Measurements from ENCODE around the gene PITPNC1.

PITPNC1 gene

DNA sequence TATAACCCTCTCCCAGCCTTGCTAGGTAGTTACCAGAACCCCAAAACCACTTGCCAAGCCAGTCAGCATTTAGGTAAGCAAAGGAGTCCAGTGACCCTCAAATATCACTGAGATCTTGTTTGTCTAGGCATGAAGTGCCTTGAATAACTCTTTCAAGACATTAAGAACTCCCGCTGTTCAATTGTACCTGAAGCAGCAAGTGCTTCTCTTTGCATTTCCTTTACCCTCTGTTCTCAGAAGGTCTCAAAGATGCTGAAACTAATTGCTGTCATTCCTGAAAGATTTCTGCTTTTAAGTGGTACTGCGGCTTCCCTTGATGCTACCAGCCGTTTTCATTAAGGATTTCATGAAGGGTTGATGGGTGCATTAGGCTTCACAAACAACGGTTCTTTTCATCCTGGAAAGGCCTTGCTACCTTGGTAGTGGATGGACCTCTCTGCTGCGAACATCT lies 142.7 kb downstream of the PITPNC1 start:
- DNase-seq: no peak

DNA sequence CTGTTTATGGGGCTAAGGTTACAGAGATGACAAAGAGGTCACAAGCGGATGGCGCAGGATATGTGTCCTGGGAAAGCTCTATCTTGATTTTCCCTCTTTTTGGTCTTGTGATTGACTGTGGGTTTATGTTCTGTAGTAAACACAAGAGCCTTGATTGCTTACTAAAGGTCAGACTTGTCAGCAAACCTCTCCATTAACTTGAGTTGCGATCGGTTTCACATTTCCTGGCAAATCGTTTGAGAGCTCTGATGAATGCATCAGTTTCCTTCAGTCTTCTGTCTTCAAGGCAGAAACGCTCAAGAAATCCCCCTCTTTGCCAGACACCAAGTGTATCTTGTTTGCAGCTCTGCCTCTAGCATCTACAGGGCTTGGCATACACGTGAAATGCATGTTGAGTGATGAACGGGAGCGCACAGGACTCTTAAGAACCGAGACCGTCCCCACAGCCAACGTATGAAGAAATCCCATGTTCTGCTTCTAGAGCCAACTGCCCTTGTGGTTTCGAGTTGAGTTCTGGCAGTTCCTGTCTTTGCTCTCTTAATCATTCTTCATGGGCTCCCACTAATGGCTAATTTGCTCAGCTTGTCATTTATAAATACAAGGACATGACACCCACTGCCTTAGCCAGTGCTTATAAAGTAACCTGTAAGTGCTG lies 143.3 kb downstream of the PITPNC1 start:
- no peak for DNase-seq

DNA sequence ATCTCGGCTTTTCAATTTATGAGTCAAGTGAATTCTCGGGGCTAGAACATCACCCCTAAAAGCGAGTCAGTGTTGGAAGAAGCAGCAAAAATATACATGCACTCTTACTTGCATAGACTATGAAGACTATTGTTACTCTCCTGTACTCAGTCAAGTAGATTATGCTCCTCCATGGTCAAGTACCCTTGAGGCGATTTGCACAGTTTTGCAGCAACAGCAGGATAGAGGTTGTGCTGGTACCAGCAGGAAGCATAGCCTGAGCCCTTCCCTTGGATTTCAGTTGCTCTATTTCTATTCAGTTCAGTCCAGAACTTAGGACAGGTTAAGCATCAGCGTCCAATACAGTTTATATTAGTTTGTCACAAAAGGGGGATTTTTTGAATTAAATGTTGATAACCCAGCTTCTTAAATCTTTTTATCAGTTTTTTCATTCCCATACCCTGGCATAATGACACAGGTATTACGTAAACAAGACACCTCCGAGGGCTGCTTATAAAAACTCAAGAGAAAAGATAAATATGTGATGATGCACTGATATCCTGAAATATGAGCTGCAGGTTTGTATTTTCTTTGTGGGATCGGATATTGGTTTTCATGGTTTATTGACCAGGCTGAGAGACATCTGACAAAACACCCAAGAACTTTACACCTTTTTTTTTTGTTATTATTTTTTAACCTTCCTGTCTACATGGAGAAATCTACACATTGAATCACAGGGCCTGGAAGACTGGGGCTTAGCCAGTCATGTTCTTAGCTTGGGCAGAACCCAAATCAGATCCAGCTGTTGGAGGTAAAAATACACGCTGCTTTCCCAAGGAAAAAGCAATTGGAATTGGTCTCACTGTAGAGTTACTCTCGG lies 144.1 kb downstream of the PITPNC1 start:
- no peak for DNase-seq

DNA sequence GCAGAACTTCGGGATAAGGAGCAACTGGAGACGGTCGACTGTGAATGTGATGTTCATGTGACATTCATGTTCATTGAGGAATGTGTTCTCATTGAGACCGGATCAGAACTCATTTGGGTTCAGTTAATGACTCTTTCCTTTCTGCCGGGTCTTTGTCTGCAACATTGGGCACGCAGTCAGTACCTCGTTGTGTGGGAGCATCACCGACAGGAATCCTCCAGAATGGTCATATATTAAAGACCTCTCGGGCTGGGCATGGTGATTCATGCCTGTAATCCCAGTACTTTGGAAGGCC lies 144.6 kb downstream of the PITPNC1 start:
- DNase-seq: no peak

DNA sequence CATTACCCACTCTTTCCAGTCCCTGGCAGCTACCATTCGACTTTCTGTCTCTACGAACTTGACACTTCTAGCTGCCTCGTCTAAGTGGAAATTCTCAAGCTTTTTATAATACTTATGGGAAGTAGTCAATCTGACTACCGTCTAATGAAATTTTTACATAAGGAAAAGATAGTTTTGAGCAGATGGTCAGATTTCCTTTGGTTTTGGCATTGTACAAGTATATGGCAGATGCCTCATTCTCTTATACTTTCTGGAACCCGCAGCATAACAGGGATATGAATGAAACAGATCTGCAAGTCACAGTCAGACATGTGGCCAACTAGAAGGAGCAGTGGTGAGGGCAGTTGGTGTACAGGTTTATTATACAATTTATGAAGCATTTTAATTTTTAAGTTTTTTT lies 146.0 kb downstream of the PITPNC1 start:
- DNase-seq: no peak

DNA sequence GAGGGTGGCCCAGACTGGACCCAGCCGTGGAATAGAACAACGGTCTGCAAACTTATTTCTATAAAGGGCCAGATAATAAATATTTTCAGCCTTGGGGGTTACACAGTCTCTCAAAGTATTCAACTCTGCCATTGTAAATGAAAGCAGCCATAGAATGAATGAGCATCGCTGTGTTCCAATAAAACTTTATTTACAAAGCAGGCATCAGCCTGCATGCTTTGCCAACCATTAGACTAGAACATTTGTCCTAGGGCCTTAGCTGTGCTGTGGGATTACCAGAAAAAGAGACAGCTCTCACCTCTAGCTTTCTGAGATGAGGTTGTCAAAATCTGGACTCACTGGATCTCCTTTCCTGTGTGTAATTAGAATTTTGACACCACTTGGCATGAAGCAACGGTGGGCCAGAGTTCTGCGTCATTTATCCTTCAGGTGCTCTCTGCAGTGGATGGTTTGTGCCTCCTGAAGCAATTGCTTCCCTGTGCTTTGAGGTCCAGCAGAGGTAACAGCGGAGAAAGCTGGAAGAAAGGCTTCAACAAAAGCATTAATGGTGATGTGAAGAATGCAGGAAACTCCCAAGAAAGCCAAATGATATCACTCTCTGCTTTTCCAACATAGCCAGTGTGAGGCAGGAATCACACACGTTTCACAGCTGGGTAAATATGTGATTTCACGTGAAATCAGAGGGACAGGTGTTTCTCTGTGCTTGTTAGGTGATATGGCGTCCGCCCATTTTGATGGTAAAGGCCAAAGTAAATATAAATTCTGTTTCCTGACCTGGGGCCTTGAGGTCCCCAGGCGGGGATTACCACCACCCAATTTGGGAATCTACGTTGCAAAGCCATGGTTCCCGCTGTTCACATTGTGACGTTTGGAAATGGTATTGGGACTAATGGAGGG lies 148.4 kb downstream of the PITPNC1 start:
- DNase-seq: no peak

DNA sequence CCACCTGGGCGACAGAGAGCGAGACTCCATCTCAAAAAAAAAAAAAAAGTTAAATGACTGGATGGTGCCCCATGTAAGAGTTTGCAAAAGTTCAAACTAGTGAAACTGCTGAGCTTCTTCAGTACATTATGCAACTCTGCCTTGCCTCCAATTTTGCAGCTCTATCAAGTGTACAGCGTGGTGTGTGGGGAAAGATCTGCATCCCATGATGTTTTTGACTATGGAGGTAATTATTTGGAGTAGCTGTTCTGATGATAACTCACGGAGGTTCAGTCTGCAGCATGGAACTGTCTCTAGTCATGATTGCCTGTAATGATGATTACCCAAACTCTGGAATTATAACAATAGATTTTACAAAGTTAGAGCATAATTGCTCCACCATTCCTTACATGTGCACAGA lies 149.6 kb downstream of the PITPNC1 start:
- no peak for DNase-seq

DNA sequence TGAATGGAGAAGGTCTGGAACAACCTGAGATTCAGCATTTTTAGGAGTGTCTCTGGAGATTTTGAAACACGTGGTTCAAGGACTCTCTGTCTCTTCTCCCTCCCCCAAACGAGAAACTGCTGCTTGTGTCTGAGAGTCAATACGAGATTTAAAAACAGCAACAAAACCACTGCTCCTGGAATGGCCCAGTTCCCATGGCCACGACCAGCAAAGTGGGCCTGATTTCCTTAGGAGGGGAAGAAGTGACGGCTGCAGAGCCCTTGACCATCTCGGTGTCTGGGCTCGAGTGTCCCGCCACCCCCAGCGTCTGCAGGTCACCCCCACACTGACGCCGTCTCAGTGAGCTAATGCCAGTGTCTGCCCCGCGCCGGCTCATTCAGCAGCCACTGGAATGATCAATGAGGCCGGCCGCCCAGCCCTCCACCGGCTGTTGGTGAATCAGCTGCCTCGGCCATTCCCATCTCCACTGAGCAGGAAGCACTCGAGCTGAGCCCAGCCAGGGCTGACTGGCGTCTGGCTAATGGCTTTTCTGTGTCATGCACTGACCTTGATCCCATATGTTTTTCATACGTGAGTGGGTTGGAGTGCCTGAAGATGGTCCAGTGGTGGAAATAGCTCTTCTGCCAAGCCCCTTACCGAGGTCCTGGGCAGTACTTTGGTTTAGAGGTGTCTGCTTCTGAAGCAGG lies 151.8 kb downstream of the PITPNC1 start:
- DNase-seq: no peak

DNA sequence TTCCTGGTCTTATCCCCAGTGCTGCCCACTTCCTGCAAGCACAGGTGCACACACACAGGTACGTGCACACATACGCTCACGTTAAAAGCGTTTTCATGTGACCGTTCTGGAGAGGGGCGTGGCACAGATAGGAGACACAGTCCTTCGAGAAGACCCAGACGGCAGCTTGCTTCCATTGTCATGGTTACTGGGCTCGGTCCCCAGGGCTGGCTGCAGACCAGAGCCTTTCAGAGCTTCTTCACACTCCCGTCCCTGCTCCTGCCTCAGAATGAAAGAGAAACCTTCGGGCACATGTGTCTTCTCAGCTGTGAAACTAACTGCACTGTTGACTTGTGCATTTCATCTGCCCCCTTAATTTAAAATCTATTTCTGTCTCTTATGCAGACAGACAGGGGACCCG lies 154.2 kb downstream of the PITPNC1 start:
- DNase-seq: no peak

DNA sequence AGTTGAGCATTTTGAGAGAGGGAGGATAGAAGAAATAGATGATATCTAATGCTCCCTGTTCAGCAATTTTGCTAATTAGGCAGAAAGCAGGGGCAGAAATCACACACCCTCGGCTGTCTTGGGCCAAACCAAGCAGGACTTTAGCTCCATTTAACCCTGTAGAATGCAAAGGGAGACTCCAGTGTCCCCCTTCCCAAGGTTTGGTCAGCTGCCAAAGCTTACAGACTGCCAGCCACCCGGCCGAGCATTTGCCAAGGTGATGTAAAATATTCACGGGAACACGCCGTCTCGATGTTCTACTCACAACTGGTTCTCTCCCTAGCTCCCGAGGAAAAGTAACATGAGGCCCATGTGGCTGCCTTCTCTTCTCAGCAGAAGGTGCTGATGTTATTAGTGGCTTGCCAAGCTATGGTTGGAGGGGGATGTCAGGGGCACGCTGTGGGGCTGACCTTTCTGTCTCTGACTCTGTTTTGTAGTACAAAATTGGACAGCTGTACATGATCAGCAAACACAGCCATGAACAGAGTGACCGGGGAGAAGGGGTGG lies 155.3 kb downstream of the PITPNC1 start:
- no peak for DNase-seq

DNA sequence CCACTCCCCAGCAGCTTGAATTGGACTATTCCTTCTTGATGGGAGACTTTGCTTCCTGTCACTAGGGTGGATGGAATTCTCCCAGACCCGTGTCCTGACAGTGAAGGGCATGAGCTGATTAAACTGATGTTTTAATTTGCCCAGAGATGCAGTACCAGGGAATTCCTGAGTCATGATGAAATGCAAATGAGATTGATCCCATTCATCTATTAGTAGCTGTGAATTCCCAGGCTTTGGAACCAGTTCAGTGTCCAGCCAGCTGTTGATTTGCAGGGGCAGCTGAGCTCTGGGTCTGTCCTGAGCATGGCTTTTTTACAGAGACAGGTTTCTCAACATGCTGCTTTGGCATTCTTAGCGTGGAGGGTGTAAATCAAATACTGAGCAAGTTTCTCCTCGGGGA lies 157.9 kb downstream of the PITPNC1 start:
- DNase-seq: no peak

DNA sequence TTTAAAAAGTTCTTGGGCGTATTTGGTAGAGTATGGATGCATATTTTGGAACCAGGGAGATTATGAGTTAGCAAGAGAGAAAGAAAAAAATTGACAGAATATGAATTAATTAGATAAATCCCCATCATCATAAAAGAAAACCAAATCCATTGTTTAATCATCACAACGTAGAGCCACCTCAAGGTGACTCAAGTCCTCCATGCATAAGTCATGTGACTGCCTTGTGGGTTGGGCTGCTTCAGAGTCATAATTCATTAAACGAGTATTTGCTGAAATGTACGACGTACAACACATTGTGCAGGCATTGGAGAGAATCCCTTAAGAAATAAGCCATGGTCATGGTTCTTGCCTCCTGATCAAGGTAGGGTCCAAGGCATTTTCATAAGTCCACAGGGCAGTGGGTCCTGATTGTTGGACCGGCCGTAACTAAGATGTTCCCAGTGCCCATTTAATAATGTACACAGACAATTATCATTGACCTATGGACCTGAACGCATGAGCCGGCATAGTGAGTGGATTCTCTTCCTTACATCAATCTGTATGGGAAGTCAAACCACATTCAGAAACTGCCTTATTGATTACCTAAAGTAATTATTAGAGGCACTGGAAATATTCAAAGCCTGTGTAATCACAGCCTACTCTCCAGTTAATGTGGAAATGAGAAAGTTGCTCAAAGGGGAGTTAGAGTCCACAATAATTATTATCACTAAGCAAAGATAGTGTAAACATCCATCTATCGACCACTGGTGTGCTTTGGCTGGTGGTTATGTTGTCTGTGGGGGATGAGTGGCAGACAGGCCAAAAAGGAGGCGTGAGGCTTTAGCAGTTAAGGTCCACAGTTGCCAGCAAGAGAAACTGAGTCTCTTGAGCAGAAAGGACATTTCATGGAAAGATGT lies 165.4 kb downstream of the PITPNC1 start:
- no peak for DNase-seq

DNA sequence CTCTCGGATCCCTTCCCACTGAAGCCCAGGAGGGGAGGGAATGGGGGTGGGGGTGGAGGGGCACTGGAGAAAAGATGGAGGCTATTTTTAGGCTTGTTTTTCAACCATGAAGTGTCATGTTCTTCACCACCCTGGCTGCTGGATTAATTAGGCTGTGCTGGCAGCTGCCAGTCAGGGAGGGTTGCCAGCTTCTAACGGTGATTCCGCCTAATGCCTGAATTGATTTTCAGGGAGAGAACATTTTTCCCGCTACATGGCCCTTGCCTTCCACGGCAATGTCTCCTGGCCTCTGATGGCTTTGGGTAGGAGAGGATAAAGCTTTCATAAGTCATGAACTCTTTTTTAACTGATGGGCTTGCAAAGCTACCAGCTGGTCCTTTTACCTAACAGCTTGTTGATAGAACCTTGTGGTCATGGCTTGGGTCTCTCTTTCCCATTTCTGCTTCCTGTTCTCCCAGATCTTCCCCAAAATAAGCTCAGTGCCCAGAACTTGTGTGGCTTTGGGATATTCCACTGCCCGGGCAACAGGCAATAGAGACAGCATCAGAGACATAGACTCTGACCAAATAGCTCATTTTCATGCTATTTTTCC lies 167.4 kb downstream of the PITPNC1 start:
- no peak for DNase-seq

DNA sequence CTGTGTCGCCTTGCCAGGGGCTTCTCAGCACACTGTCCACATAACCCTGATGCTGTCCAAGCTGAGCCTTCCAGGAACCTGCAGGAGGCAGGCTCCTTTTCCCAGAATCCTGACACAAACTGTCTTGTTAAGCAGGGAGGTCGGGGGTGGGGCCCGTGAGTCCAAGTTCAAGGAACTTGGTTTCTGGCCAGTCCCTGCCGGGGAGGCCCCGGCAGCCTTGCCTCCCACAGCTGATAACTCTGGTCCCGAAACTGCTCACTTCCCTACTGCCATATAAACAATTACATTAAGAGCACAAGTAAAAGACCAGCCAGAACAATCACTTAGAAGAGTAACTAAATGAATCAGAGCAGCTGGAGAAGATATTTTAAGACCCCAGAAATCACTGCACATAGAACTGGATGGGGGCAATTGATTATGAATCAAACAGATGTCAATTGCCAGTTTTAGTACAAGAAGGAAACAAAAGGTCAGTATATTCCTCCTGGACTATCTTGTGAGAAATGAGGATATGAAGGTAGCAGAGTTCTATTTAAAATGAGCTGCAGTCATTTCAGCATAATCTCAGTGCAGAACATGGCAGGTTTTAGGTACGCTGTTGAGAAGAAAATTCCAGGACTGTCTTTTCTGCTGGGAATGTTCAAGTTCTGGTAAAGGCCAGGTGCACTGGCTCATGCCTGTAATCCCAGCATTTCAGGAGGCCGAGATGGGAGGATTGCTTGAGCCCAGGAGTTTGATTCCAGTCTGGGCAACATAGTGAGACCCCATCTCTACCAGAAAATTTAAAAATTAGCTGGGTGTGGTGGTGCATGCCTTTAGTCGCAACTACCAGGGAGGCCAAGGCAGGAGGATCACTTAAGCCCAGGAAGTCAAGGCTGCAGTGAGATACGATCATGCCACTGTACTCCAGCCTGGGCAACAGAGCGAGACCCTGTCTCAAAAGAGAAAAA lies 169.8 kb downstream of the PITPNC1 start:
- no peak for DNase-seq

DNA sequence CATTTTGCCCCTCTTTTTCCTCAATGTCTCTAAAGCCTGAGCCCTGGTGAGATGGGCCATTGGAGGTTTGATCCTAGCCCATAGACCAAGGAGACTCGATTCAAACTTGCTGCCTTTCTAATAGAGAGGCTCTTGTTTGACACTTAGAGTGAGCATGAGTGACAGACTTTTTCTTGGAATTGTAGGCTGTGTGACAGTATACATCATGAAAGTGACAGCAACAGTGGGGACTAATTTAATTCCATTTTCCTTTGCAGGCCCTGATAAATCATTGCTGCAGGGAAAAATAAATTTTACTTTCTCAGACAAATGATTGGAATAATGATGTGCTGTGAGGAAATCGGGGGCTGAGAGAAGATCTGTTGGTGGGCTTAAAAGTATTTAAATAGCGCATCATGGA lies 171.6 kb downstream of the PITPNC1 start:
- no peak for DNase-seq

DNA sequence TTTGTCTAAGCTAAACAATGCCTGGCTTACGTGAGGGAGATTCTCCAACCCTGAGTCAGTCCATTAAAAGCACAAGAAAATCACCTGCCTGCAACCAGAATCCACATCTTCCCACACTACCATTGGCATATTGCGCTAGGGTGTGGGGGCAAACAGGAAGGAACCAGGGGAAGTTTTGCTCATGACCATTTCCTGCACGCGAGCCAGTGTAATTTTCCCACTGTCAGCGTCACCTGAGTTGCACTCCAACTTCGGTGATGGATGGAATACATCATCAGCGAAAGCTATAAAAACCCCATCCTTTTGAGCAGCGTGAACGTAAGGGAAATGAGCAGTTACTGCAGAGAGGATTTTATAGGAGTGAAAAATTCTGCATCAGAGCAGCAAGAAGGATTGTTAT lies 172.7 kb downstream of the PITPNC1 start:
- DNase-seq: no peak

DNA sequence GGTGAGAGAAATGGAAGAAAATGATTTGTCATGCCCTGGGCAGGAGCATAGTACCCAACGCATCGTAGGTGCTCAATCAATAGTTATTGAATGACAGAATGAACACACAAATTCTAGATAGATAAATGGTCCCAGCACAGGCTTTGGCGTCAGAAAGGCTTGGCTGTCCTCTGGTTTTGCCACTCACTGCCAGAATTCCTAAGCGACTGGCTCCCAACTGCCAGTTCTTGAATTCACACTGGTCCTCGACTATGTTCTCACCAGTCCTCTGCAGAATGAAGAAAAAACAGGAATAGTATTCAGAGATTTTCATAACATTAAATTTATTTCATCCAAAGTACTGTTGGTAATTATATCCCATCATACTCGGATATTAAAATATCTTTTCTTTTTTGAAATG lies 177.6 kb downstream of the PITPNC1 start:
- DNase-seq: no peak

DNA sequence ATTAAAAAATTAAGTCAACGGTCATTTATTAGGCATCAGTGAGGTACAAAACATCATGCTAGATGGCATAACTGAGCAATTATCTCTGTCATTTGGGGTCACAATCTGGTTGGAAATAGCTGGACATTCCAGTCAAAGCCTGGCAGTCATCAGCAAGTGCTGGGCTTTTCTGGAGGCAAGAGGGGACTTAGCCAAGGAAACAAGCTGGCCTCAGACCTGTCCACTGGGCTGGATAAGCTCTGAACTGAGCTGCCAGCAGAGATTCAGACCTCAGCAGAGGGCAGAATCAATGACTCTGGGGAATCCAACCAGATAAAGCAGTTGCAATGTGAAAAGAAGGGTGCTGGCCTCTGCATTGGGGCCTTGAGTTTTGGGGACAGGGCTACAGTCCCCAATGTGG lies 178.8 kb downstream of the PITPNC1 start:
- DNase-seq: no peak

DNA sequence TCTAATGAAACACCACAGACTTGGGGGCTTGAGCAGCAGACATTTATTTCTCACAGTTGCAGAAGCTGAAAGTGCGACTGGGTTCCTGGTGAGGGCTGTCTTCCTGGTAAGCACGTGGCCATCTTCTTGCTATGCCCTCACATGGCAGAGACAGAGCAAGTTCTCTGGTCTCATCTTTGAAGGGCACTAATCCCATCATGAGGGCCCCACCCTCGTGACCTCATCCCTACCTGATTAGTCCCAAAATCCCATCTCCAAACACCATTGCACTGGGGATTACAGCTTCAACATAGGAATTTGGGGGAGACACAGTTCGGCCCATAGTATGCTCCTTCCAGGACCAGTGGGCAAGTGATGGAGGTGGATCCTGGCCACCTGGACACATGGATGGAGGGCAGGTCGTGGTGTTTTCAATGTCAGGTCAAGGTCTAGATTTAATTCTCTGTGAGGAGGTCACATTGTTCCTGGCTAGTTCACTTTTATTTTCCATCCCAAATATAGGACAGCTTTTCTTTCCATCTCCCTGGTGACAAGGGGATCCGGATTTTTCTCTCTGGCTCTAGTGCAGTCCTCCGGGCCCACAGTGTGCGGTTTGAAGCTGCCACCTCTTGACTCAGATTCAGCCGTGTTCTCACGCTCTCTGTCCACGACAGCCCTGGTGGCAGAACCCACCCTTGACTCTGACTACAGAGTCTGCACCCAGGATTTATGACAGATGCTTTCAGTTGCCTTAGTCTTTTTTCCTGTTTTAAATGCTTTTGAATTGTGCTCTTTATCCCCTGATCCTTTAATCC lies 180.2 kb downstream of the PITPNC1 start:
- DNase-seq: no peak

Measured in effector CD8-positive, alpha-beta T cell (primary cell).